Measurements from ENCODE around the gene SMIM24. TPM values are rescaled to one million over a fixed set of nuclear protein-coding genes. Genes with fewer than 3 reads are reported as not detected.

The SMIM24 gene
- total and polyA plus RNA-seq, 2 experiments from 2014 or later, result 5.0 to 21.5 TPM

- Histone ChIP-seq H2AFZ (no peak overlapping the region), H3K27me3 (ENCODE audit: insufficient read depth) (peaks cover 83% of the 10 kb centered on the region), H3K4me2 (peak overlapping the region; percentile 81), H3K4me1 (ENCODE audit: insufficient read depth) (peaks cover 29% of the 10 kb centered on the region), H3K36me3 (ENCODE audit: insufficient read depth) (no peaks in the 10 kb centered on the region), H3K9me2 (ENCODE audit: insufficient read depth) (no peaks in the 10 kb centered on the region), H4K20me1 (replicated peaks; ENCODE audit: insufficient read depth) (peaks cover 9% of the 10 kb centered on the region), H3F3A (replicated peaks; ENCODE audit: low read depth) (peaks cover 6% of the 10 kb centered on the region; the same call in 1 of the 2 replicates), H3K27ac (ENCODE audit: low read depth) (no peak overlapping the region), H3K79me2 (replicated peaks; ENCODE audit: insufficient read depth) (no peaks in the 10 kb centered on the region), H3K4me3 (peak overlapping the region; percentile 56; the same call in 1 of the 2 replicates)
- DNase-seq (ENCODE audit: low spot score) (no peak), ATAC-seq (no peak)
- no peaks in the 10 kb centered on the region; the same call in 1 of the 3 replicates for H3K9me3 Mint-ChIP-seq
- TF ChIP-seq ZNF114 (CRISPR knock-in tag; IDR thresholded peaks at IDR 0.05), result no peak
- no peak for TF ChIP-seq EZH2 (IDR thresholded peaks at IDR 0.05; ENCODE audit: low read depth, unreplicated experiment)
- TF ChIP-seq ETS1 (IDR thresholded peaks at IDR 0.05), result no peak
- H3K36me3 Mint-ChIP-seq (ENCODE audit: low read depth), result no peaks in the 10 kb centered on the region
- H3K27ac Mint-ChIP-seq, result no peak overlapping the region
- H3K4me3 Mint-ChIP-seq, result peak overlapping the region; percentile 29; the same call in 2 of the 3 replicates
- peaks cover 17% of the 10 kb centered on the region for H3K4me1 Mint-ChIP-seq
- H3K27me3 Mint-ChIP-seq (ENCODE audit: insufficient read depth, low read depth, poor library complexity), result peaks cover 48% of the 10 kb centered on the region
These were observed 20.3 kb downstream of the SMIM24 start for GRCh38 chr19:3459965-3460582.

DNA sequence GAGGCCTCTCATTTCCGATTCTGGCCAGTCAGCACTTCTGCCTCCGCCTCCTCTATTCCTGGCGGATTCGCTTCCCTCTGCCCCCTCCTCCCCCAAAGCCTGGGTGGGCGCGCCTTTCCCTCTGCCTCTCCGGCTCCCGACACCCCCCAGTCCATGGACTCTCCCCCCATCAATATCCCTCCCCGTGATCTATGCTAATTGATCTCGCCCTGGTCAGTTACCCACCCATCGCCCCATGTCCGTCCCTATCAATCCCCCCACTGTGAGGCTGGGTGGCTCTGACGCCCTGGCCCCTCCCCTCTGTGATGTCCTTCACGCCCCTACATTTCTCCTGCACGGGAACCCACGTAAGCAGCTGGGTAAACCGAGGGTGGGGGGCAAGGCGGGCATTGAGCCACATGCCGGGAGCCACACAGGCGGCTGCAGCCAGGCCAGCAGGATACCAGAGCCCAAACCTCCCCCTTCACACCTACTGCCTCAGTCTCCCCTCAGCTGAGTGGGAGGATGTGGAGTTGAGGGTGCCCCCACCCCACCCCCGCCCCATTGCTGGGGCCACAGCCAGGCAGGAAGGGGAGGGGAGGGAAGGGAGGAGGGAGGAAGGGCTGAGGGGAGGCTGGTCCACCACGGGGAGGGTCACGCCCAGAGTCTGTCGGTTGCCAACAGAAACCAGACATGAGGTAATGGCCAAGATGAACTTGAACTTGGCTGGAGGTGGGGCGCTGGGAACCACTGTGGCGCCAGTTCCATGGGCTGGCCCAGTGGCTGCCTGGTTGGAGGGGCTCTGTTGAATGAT lies 21.0 kb downstream of the SMIM24 start:
- peaks cover 77% of the 10 kb centered on the region for H3K27me3 ChIP-seq (ENCODE audit: insufficient read depth)
- peaks cover 45% of the 10 kb centered on the region for H3K27me3 Mint-ChIP-seq (ENCODE audit: insufficient read depth, low read depth, poor library complexity)
- no peak for TF ChIP-seq STAT1 (IDR thresholded peaks at IDR 0.05; ENCODE audit: unreplicated experiment)
- no peak for TF ChIP-seq ZNF462 (CRISPR knock-in tag; IDR thresholded peaks at IDR 0.05)
- no peak for TF ChIP-seq ZNF114 (CRISPR knock-in tag; IDR thresholded peaks at IDR 0.05)
- no peak for TF ChIP-seq EZH2phosphoT487 (IDR thresholded peaks at IDR 0.05; ENCODE audit: unreplicated experiment)
- TF ChIP-seq JUNB (IDR thresholded peaks at IDR 0.05; ENCODE audit: unreplicated experiment), result no peak

More for the DNA sequence above, 21.0 kb downstream of the SMIM24 start:
- DNase-seq (ENCODE audit: low spot score) (peak; percentile 82), ATAC-seq (peak; percentile 4; the same call in 2 of the 3 replicates)
- no peaks in the 10 kb centered on the region for H3K36me3 Mint-ChIP-seq (ENCODE audit: low read depth)
- H3K4me1 ChIP-seq (ENCODE audit: insufficient read depth), result peaks cover 27% of the 10 kb centered on the region
- no peaks in the 10 kb centered on the region; the same call in 1 of the 3 replicates for H3K9me3 Mint-ChIP-seq
- H3K36me3 ChIP-seq (ENCODE audit: insufficient read depth), result no peaks in the 10 kb centered on the region
- no peak overlapping the region for H3K27ac ChIP-seq (ENCODE audit: low read depth)
- peak overlapping the region; percentile 60 for H3K4me3 Mint-ChIP-seq
- H3K27ac Mint-ChIP-seq, result no peak overlapping the region
- no peaks in the 10 kb centered on the region for H3K79me2 ChIP-seq (replicated peaks; ENCODE audit: insufficient read depth)
- peaks cover 9% of the 10 kb centered on the region for H4K20me1 ChIP-seq (replicated peaks; ENCODE audit: insufficient read depth)
- H3K4me3 ChIP-seq, result peak overlapping the region; percentile 56
- no peak overlapping the region; the same call in 1 of the 2 replicates for H2AFZ ChIP-seq
- peak overlapping the region; percentile 81 for H3K4me2 ChIP-seq
- H3F3A ChIP-seq (replicated peaks; ENCODE audit: low read depth), result peaks cover 6% of the 10 kb centered on the region; the same call in 1 of the 2 replicates
- no peaks in the 10 kb centered on the region for H3K9me2 ChIP-seq (ENCODE audit: insufficient read depth)
- peaks cover 17% of the 10 kb centered on the region for H3K4me1 Mint-ChIP-seq

All from GM23338 (cell line).